SIG-M5 treated with dmso at 0.1 percent for 504 hours (cell line): Measurements from ENCODE around the gene EFCAB6.

ENCODE experiments used
- DNase-seq: peaks from one replicate; lab custom pipeline; 2025; ENCODE audit not compliant: unreplicated experiment; lab: John Stamatoyannopoulos, UW

Gene EFCAB6

GRCh38 chr22:43600265-43600664 lies 211.8 kb downstream of the EFCAB6 start:
- DNase-seq = no peak

GRCh38 chr22:43592476-43592875 lies 219.6 kb downstream of the EFCAB6 start:
- no peak for DNase-seq

GRCh38 chr22:43591380-43591779 lies 220.7 kb downstream of the EFCAB6 start:
- no peak for DNase-seq

GRCh38 chr22:43587574-43587973 lies 224.5 kb downstream of the EFCAB6 start:
- DNase-seq = no peak

- DNase-seq = no peak
These were observed 228.6 kb downstream of the EFCAB6 start for GRCh38 chr22:43583501-43583900.

- DNase-seq = no peak
These were observed 229.7 kb downstream of the EFCAB6 start for GRCh38 chr22:43582394-43582793.

GRCh38 chr22:43580271-43580750 lies 231.8 kb downstream of the EFCAB6 start:
- no peak for DNase-seq

- DNase-seq = no peak
These were observed 237.4 kb downstream of the EFCAB6 start for GRCh38 chr22:43574738-43575137.

GRCh38 chr22:43572710-43573109 lies 239.4 kb downstream of the EFCAB6 start:
- DNase-seq = no peak

GRCh38 chr22:43571181-43571580 lies 240.9 kb downstream of the EFCAB6 start:
- DNase-seq = no peak

GRCh38 chr22:43570531-43571165 lies 241.5 kb downstream of the EFCAB6 start:
- DNase-seq = peak; percentile 1

- DNase-seq = no peak
These were observed 243.0 kb downstream of the EFCAB6 start for GRCh38 chr22:43569111-43569510.

- no peak for DNase-seq
These were observed 244.3 kb downstream of the EFCAB6 start for GRCh38 chr22:43567691-43568324.

- no peak for DNase-seq
These were observed 245.4 kb downstream of the EFCAB6 start for GRCh38 chr22:43566561-43567332.

GRCh38 chr22:43566021-43566420 lies 246.1 kb downstream of the EFCAB6 start:
- no peak for DNase-seq

GRCh38 chr22:43564859-43565258 lies 247.2 kb downstream of the EFCAB6 start:
- no peak for DNase-seq

- DNase-seq = no peak
These were observed 248.5 kb downstream of the EFCAB6 start for GRCh38 chr22:43563571-43563970.

GRCh38 chr22:43562843-43563242 lies 249.3 kb downstream of the EFCAB6 start:
- DNase-seq = no peak

GRCh38 chr22:43561415-43562178 lies 250.5 kb downstream of the EFCAB6 start:
- no peak for DNase-seq

- no peak for DNase-seq
These were observed 251.5 kb downstream of the EFCAB6 start for GRCh38 chr22:43560651-43561050.
